Prostate gland (tissue), 2 donors: ENCODE data around the gene SIRT1. TPM values are rescaled to one million over a fixed set of nuclear protein-coding genes. Genes with fewer than 3 reads are reported as not detected.

Source experiments
- DNase-seq: peaks from one replicate; pipeline ENCODE4 v3.0.0-alpha.2; 2019; ENCODE audit warnings: low spot score
- H3K27ac ChIP-seq, 2 donors: fragments of 200-600 bp; sonication (generic); 2 replicates each; pipeline ENCODE4 v1.5.1; 2017 to 2019
- H3K27me3 ChIP-seq: fragments of 200-600 bp; sonication (generic); replicated peaks from 2 replicates; pipeline ENCODE4 v1.5.1; 2019; ENCODE audit not compliant: insufficient read depth
- H3K36me3 ChIP-seq, 2 donors: fragments of 200-600 bp; sonication (generic); 1 replicate in 1 of 2; 2 replicates in 1 of 2; pipeline versions ENCODE4 v1.5.1 to v1.8.1; 2017 to 2019
- H3K4me1 ChIP-seq: fragments of 200-600 bp; sonication (generic); replicated peaks from 2 replicates; pipeline ENCODE4 v1.5.1; 2019
- H3K4me3 ChIP-seq, 2 donors: fragments of 200-600 bp; sonication (generic); 2 replicates each; pipeline ENCODE4 v1.5.1; 2017 to 2019
- H3K9me3 ChIP-seq: fragments of 200-600 bp; sonication (generic); 2 replicates; pipeline ENCODE4 v1.5.1; 2017
- CTCF ChIP-seq, 4 experiments: fragments of 200-600 bp in 2 of 4; fragments of 450-650 bp in 2 of 4; sonication (generic) in 2 of 4; IDR thresholded peaks; 1 replicate in 3 of 4; 2 replicates in 1 of 4; pipeline ENCODE4 v1.5.1; 2016 to 2019; ENCODE audit warnings: antibody characterized with exemption in 4 of 4, mild to moderate bottlenecking in 2 of 4, moderate library complexity in 2 of 4
- POLR2A ChIP-seq: fragments of 450-650 bp; IDR thresholded peaks from one replicate; pipeline ENCODE4 v1.6.1; 2016; ENCODE audit warnings: antibody characterized with exemption, mild to moderate bottlenecking
- POLR2AphosphoS5 ChIP-seq: sonication (generic); formaldehyde crosslinking; IDR thresholded peaks from one replicate; pipeline ENCODE4 v1.6.1; 2017; ENCODE audit warnings: antibody characterized with exemption
- WGBS: methylation state at CpG from one replicate; pipeline ENCODE4 v1.1.5; 2018; 5-methylcytosine and 5-hydroxymethylcytosine counted together
- intact Hi-C: fragments of 100-400 bp; cut with DNase I; formaldehyde crosslinking; loops from one replicate; pipeline ENCODE4 v1.14.2; 2022
- total RNA-seq, 2 donors: library from RNA; depleted of rRNA; stranded (reverse); fragments of >200 nt; gene quantifications; one replicate each; pipeline ENCODE4 v1.1.0, GENCODE V29; 2016

Gene SIRT1
- total RNA-seq, 2 donors from 2014 or later = 22.0 to 46.2 TPM

DNA sequence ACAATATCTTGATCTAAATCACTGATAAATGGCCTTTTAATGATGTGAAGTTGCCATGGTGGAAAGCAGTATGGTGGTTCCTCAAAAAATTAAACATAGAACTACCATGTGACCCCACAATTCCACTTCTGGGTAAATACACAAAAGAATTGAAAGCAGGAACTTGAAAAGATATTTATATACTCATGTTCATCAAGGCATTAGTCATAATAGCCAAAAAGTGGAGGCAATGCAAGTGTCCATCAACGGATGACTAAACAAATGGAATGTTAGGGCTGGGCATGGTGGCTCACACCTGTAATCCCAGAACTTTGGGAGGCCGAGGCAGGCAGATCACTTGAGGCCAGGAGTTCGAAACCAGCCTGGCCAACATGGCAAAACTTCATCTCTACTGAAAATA is 44.5 kb upstream of the SIRT1 start:
- H3K9me3 ChIP-seq = no peaks in the 10 kb centered on the region
- H3K4me3 ChIP-seq = no peak overlapping the region
- 83% methylated on average over 3 of the region's 3 CpGs for WGBS
- no peak for TF ChIP-seq POLR2AphosphoS5
- no peak for TF ChIP-seq CTCF (IDR thresholded peaks at IDR 0.05)
- no peak for TF ChIP-seq POLR2A
- DNase-seq = no peak
- no peaks in the 10 kb centered on the region for H3K36me3 ChIP-seq
- intact Hi-C loops = loop anchor here (10.0 kb wide), 1 partner anchor 235 kb away; the partner anchor contains the start of gene HERC4
- no peaks in the 10 kb centered on the region for H3K27me3 ChIP-seq
- H3K4me1 ChIP-seq = no peaks in the 10 kb centered on the region
- H3K27ac ChIP-seq = no peak overlapping the region

DNA sequence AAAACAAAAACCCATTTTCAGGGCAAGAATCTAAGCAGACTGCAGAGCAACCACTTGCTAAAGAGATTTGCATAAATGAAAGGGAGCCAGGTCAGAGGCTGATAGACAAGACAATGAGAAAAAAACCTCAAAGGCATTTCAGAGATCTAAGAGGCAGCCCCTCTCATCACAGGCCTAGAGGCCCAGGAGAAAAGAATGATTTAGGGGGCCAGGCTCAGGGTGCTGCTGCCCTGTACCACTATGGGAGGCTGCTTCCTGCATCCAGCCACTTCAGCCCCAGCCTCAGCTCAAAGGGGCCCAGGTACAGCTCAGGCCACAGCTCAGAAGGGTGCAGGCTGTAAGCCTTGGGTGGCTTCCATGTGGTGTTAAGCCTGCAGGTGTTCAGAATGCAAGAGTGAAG is 42.7 kb upstream of the SIRT1 start:
- intact Hi-C loops = loop anchor here (10.0 kb wide), 1 partner anchor 233 kb away; the partner anchor contains the start of gene HERC4
- TF ChIP-seq POLR2A = no peak
- TF ChIP-seq CTCF (IDR thresholded peaks at IDR 0.05) = no peak
- no peak for TF ChIP-seq POLR2AphosphoS5
- Histone ChIP-seq H3K4me3 (no peak overlapping the region), H3K27ac (no peak overlapping the region), H3K4me1 (no peaks in the 10 kb centered on the region), H3K9me3 (no peaks in the 10 kb centered on the region), H3K36me3 (no peaks in the 10 kb centered on the region), H3K27me3 (no peaks in the 10 kb centered on the region)
- DNase-seq = no peak

- H3K36me3 ChIP-seq = no peaks in the 10 kb centered on the region
- DNase-seq = no peak
- H3K4me1 ChIP-seq = no peaks in the 10 kb centered on the region
- H3K4me3 ChIP-seq = no peak overlapping the region
- no peaks in the 10 kb centered on the region for H3K27me3 ChIP-seq
- H3K27ac ChIP-seq = no peak overlapping the region
- intact Hi-C loops = loop anchor here (10.0 kb wide), 1 partner anchor 232 kb away; the partner anchor contains the start of gene HERC4
- H3K9me3 ChIP-seq = no peaks in the 10 kb centered on the region
- TF ChIP-seq CTCF (IDR thresholded peaks at IDR 0.05) (no peak), POLR2A (no peak), POLR2AphosphoS5 (no peak)
- WGBS = 88% methylated on average over 1 of the region's 2 CpGs
Measured at GRCh38 chr10:67843284-67843683, 41.2 kb upstream of the SIRT1 start.

- Histone ChIP-seq H3K27ac (peak overlapping the region; percentile 81 to 89), H3K4me1 (no peaks in the 10 kb centered on the region), H3K27me3 (no peaks in the 10 kb centered on the region), H3K36me3 (no peaks in the 10 kb centered on the region), H3K4me3 (peak overlapping the region; percentile 39 to 66), H3K9me3 (no peaks in the 10 kb centered on the region)
- WGBS = under 1% methylated on average over 36 of the region's 36 CpGs
- peak; percentile 91 for DNase-seq
- intact Hi-C loops = loop anchor here (10.0 kb wide), 2 partner anchors 225 to 455 kb away; partner anchors contain the start of gene HERC4
- TF ChIP-seq POLR2AphosphoS5 = peak; percentile 96
- peak; percentile 61 for TF ChIP-seq POLR2A
- peak in 1 of 4 experiments; percentile 24 for TF ChIP-seq CTCF (IDR thresholded peaks at IDR 0.05)
Measured at GRCh38 chr10:67849331-67850011, 35.0 kb upstream of the SIRT1 start.

DNA sequence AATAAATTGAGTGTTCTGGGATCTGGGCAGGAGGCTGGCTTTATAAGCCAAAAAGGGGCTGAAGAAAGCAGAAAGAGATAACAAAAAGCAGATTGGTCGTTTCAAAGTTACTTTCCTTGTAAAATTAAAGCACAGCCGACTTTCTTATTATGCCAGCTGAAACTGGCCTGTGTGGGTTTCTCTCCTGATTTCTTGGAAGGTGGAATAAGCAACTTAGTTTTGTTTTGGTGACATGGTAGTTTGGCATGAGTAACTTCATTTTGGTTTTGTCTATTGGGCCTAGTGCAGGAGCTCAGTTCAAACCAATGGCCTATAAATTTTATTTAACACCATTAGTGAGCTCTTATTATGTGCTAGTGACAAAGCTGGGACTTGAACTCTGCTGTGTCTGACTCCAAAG is 33.3 kb upstream of the SIRT1 start:
- no peak overlapping the region for H3K27ac ChIP-seq

More for the DNA sequence above, 33.3 kb upstream of the SIRT1 start:
- intact Hi-C loops = loop anchor here (10.0 kb wide), 1 partner anchor 454 kb away; no protein-coding TSS in a partner anchor
- Histone ChIP-seq H3K4me3 (no peak overlapping the region), H3K4me1 (no peaks in the 10 kb centered on the region), H3K9me3 (no peaks in the 10 kb centered on the region), H3K36me3 (no peaks in the 10 kb centered on the region), H3K27me3 (no peaks in the 10 kb centered on the region)
- no peak for DNase-seq
- 28% methylated on average over 2 of the region's 2 CpGs for WGBS
- TF ChIP-seq CTCF (IDR thresholded peaks at IDR 0.05) (no peak), POLR2A (no peak), POLR2AphosphoS5 (no peak)
